ENCODE data around the gene SEC23A.

DNA sequence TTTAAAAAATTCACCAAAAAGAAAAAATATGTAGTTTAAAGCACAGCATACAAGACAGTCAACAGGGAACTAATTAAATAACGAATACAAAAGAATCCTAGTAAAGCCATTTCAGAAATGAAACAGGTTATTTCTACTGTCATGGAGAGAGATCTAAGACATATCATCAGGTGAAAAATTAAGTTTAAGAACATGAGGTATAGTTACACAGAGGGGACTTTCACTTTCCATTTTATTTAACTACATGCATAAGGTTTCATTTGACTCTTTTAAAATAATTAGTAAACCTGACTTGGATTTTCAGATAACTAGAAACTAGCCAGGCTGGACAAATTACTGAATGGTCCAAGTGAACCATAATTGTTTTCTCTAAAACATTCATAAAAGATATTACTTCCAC lies 11.3 kb downstream of the SEC23A start:
- no peak for TF ChIP-seq POLR2A (IDR thresholded peaks at IDR 0.05; ENCODE audit: low read length)
- TF ChIP-seq GATA1 (IDR thresholded peaks at IDR 0.05; ENCODE audit: low read depth, low read length) = no peak
